Left lung (tissue), 10 donors: Measurements from ENCODE around the gene ARNT2. TPM values are rescaled to one million over a fixed set of nuclear protein-coding genes. Genes with fewer than 3 reads are reported as not detected.

Experiments
- ATAC-seq: fragments of 200-7000 bp; cut with Tn5 transposase; one replicate; pipeline ENCODE4 v1.9.1; 2020; ENCODE audit warnings: moderate library complexity
- DNase-seq, 4 donors: peaks; one replicate each; pipeline ENCODE4 v3.0.0-alpha.2; 2013 to 2020
- H3K27ac ChIP-seq, 2 donors: fragments of 200-600 bp; sonication (generic) in 1 of 2; one replicate each; pipeline versions ENCODE4 v1.5.0 to v1.8.0; 2020 to 2021
- H3K27me3 ChIP-seq, 2 donors: fragments of 200-600 bp; sonication (generic) in 1 of 2; one replicate each; pipeline versions ENCODE4 v1.5.0 to v1.8.0; 2020 to 2021
- H3K36me3 ChIP-seq, 2 donors: fragments of 200-600 bp; sonication (generic) in 1 of 2; one replicate each; pipeline versions ENCODE4 v1.5.0 to v1.8.0; 2020 to 2021
- H3K4me1 ChIP-seq, 2 donors: fragments of 200-600 bp; one replicate each; pipeline ENCODE4 v1.8.0; 2021
- H3K4me3 ChIP-seq, 2 donors: fragments of 200-600 bp; sonication (generic) in 1 of 2; one replicate each; pipeline versions ENCODE4 v1.5.0 to v1.8.0; 2020 to 2021; ENCODE audit warnings: mild to moderate bottlenecking in 1 of 2
- H3K9me3 ChIP-seq, 2 donors: fragments of 200-600 bp; sonication (generic) in 1 of 2; one replicate each; pipeline versions ENCODE4 v1.5.0 to v1.8.0; 2020 to 2021
- CTCF ChIP-seq, 2 donors: fragments of 200-600 bp; sonication (generic) in 1 of 2; IDR thresholded peaks; one replicate each; pipeline versions ENCODE4 v1.5.0 to v1.8.0; 2021; ENCODE audit warnings: antibody characterized with exemption in 2 of 2
- intact Hi-C, 2 donors: fragments of 100-400 bp; cut with DNase I; formaldehyde crosslinking; loops; one replicate each; pipeline versions ENCODE4 v1.11.2 to v1.14.2; 2022
- polyA plus RNA-seq, 6 donors: library from polyadenylated mRNA; unstranded; fragments of 120-200 nt; gene quantifications; one replicate each; pipeline ENCODE4 v1.2.1, GENCODE V29; 2013; ENCODE audit not compliant: insufficient read length in 6 of 6
- total RNA-seq, 2 donors: library from RNA; stranded (reverse); fragmentation: NEBNext Ultra II Directional; extraction: Animal tissue kit (Norgen Biotek cat#: 25700); gene quantifications; one replicate each; pipeline ENCODE4 v1.2.1, GENCODE V29; 2021
- donor health status: DM: no; HTN: yes; CAD: no.
- donor health status: DM: no; HTN: no; CAD: no.

ARNT2 gene
- total and polyA plus RNA-seq, 8 donors, result 9.7 to 50.8 (median 33.7) TPM

DNA sequence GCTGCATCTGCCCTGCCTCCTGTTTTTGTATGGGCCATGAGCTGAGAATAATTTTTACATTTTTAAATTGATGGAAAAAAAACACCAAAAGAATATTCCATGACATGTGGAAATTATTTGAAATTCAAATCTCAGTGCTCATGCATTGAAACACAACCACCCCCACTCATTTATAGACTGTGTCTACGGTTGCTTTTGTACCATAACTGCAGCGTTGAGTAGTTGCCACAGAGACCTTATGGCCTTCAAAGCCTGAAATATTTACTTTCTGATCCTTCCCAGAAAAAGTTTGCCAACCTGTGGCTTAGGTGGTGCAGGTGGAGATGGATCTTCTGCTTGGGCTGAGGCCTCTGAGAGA is 28.1 kb downstream of the ARNT2 start:
- ATAC-seq, result no peak
- no peaks in the 10 kb centered on the region for H3K36me3 ChIP-seq
- no peak for TF ChIP-seq CTCF (IDR thresholded peaks at IDR 0.05)
- no peak overlapping the region for H3K4me3 ChIP-seq
- intact Hi-C loops, result no loop called here
- no peaks in the 10 kb centered on the region for H3K27me3 ChIP-seq
- no peaks in the 10 kb centered on the region for H3K9me3 ChIP-seq
- no peak for DNase-seq
- H3K27ac ChIP-seq, result no peak overlapping the region
- H3K4me1 ChIP-seq, result peaks cover 0 to 6% of the 10 kb centered on the region in 2 donors

GRCh38 chr15:80433836-80434235 is 29.7 kb downstream of the ARNT2 start:
- TF ChIP-seq CTCF (IDR thresholded peaks at IDR 0.05), result no peak
- Histone ChIP-seq H3K27ac (no peak overlapping the region), H3K4me3 (no peak overlapping the region), H3K27me3 (no peaks in the 10 kb centered on the region), H3K4me1 (peaks cover 0 to 9% of the 10 kb centered on the region in 2 donors), H3K9me3 (no peaks in the 10 kb centered on the region), H3K36me3 (no peaks in the 10 kb centered on the region)
- ATAC-seq, result no peak
- intact Hi-C loops, result no loop called here
- no peak for DNase-seq

DNA sequence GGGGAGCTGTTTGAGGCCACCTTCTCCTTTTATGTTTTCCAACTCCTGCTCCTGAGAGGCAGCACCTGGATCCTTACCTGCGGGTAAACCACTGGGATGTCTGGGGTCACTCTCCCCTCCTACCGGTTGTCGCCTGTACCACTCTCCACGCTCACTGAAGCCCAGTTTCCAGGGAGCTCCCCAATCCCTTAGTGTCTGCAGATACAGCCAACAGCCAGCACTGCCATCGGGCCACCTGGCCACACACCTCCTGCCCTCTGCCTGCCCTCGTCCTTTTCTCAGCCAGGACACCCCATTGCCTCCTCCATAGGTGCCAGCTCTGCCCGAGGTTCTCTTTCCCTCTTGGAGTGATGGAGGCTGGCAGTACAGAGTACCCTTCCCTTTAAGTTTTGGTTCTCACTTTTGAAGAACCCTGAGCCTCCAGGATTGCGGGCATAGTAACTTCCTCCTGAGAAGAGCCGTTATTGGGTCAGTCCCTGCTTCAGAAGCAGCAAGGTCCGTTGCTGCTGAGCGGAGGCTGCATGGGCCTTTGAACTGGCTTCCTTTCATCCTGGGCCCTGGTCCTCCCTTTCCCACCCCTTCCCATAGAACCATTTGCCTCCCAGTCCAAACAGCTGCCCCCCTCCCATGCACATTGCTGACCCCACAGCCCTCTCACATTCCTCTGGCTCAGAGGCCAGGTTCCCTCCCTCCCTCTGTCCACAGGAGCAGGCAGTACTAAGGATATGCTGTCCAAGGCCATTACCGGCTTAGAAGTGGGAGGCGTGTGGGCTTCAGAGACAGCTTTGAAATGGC is 30.9 kb downstream of the ARNT2 start:
- no peaks in the 10 kb centered on the region for H3K9me3 ChIP-seq
- ATAC-seq (no peak), DNase-seq (no peak)
- H3K4me1 ChIP-seq, result peaks cover 0 to 9% of the 10 kb centered on the region in 2 donors
- H3K4me3 ChIP-seq, result no peak overlapping the region
- H3K36me3 ChIP-seq, result no peaks in the 10 kb centered on the region
- no peak overlapping the region for H3K27ac ChIP-seq
- TF ChIP-seq CTCF (IDR thresholded peaks at IDR 0.05), result no peak
- intact Hi-C loops, result no loop called here
- H3K27me3 ChIP-seq, result no peaks in the 10 kb centered on the region

GRCh38 chr15:80436511-80437307 is 32.5 kb downstream of the ARNT2 start:
- Histone ChIP-seq H3K27ac (no peak overlapping the region), H3K4me1 (peaks cover 0 to 9% of the 10 kb centered on the region in 2 donors), H3K36me3 (no peaks in the 10 kb centered on the region), H3K27me3 (peaks cover 0 to 3% of the 10 kb centered on the region in 2 donors), H3K9me3 (no peaks in the 10 kb centered on the region), H3K4me3 (no peak overlapping the region)
- DNase-seq, result no peak
- no peak for TF ChIP-seq CTCF (IDR thresholded peaks at IDR 0.05)
- intact Hi-C loops, result no loop called here
- ATAC-seq, result peak; percentile 71

GRCh38 chr15:80437334-80437891 is 33.2 kb downstream of the ARNT2 start:
- intact Hi-C loops, result no loop called here
- H3K4me3 ChIP-seq, result no peak overlapping the region
- peaks cover 0 to 10% of the 10 kb centered on the region in 2 donors for H3K27me3 ChIP-seq
- no peak for TF ChIP-seq CTCF (IDR thresholded peaks at IDR 0.05)
- no peak overlapping the region for H3K27ac ChIP-seq
- ATAC-seq, result no peak
- no peaks in the 10 kb centered on the region for H3K9me3 ChIP-seq
- peaks cover 0 to 9% of the 10 kb centered on the region in 2 donors for H3K4me1 ChIP-seq
- H3K36me3 ChIP-seq, result no peaks in the 10 kb centered on the region
- DNase-seq, result no peak
